PC-9 (cell line): ENCODE data around the gene LEP. TPM values are rescaled to one million over a fixed set of nuclear protein-coding genes. Genes with fewer than 3 reads are reported as not detected.
"Not testable (repeated sequence)": the region's sequence is repeated elsewhere in the genome, so short reads cannot be mapped to it uniquely, and the experiment has no call there.

ENCODE experiments used
- BruUV-seq: library from RNA; stranded (reverse); fragments of 400-500 nt; replicated peaks from 2 replicates; lab custom pipeline; 2021; lab: Mats Ljungman, UMichigan
- CTCF ChIA-PET: fragments of 300-600 bp; sonication (Branson Sonifier 250); formaldehyde crosslinking; loops from one replicate; lab custom pipeline; 2022; ENCODE audit warnings: antibody characterized with exemption; lab: Charles Lee
- POLR2A ChIA-PET: fragments of 300-600 bp; sonication (Branson Sonifier 250); formaldehyde crosslinking; loops from one replicate; lab custom pipeline; 2022; ENCODE audit warnings: antibody characterized with exemption; ENCODE audit not compliant: unreplicated experiment; lab: Charles Lee
- DNase-seq, 2 experiments: peaks; one replicate each; pipeline versions ENCODE4 v3.0.0 to v3.0.0-alpha.2; 2015 to 2022; ENCODE audit warnings: mixed read lengths in 1 of 2
- H2AFZ ChIP-seq: fragments of 200-600 bp; sonication (generic); 2 replicates; pipeline ENCODE4 v1.8.1; 2017; ENCODE audit warnings: antibody characterized with exemption
- H3F3A ChIP-seq: fragments of 200-600 bp; sonication (generic); 2 replicates; pipeline ENCODE4 v1.8.1; 2017; ENCODE audit warnings: antibody characterized with exemption, mild to moderate bottlenecking, low read depth; ENCODE audit not compliant: insufficient read depth
- H3K27ac ChIP-seq: fragments of 200-600 bp; sonication (generic); 2 replicates; pipeline ENCODE4 v1.6.1; 2016; ENCODE audit warnings: mixed run types
- H3K27me3 ChIP-seq: fragments of 200-600 bp; sonication (generic); 2 replicates; pipeline ENCODE4 v1.6.1; 2016; ENCODE audit warnings: low read depth, mixed run types; ENCODE audit not compliant: insufficient read depth
- H3K36me3 ChIP-seq: fragments of 200-600 bp; sonication (generic); 2 replicates; pipeline ENCODE4 v1.6.1; 2016; ENCODE audit warnings: low read depth, mixed run types
- H3K4me1 ChIP-seq: fragments of 200-600 bp; sonication (generic); replicated peaks from 2 replicates; pipeline ENCODE4 v1.6.1; 2016; ENCODE audit warnings: mixed run types; ENCODE audit not compliant: insufficient read depth
- H3K4me2 ChIP-seq: fragments of 200-600 bp; sonication (generic); 2 replicates; pipeline ENCODE4 v1.6.1; 2017; ENCODE audit warnings: mixed run types
- H3K4me3 ChIP-seq: fragments of 200-600 bp; sonication (generic); 2 replicates; pipeline ENCODE4 v1.6.1; 2016; ENCODE audit warnings: mixed run types
- H3K79me2 ChIP-seq: fragments of 200-600 bp; sonication (generic); 2 replicates; pipeline ENCODE4 v1.6.1; 2017; ENCODE audit warnings: low read depth, mixed run types
- H3K9me2 ChIP-seq: fragments of 200-600 bp; sonication (generic); 2 replicates; pipeline ENCODE4 v1.8.1; 2017; ENCODE audit warnings: mild to moderate bottlenecking; ENCODE audit not compliant: insufficient read depth
- H3K9me3 ChIP-seq: fragments of 200-600 bp; sonication (generic); 2 replicates; pipeline ENCODE4 v1.8.1; 2016; ENCODE audit warnings: low read depth; ENCODE audit not compliant: insufficient read depth
- H4K20me1 ChIP-seq: fragments of 200-600 bp; sonication (generic); 2 replicates; pipeline ENCODE4 v1.8.1; 2017; ENCODE audit not compliant: insufficient read depth
- EZH2 ChIP-seq: fragments of 200-600 bp; sonication (generic); IDR thresholded peaks from 2 replicates; pipeline ENCODE4 v1.8.0; 2017; ENCODE audit warnings: antibody characterized with exemption, low read depth
- intact Hi-C: fragments of 100-400 bp; cut with micrococcal nuclease; formaldehyde crosslinking; loops from one replicate; pipeline ENCODE4 v1.10.0; 2022; ENCODE audit not compliant: unreplicated experiment
- total RNA-seq: library from RNA; stranded (reverse); gene quantifications from 2 replicates; pipeline ENCODE4 v1.2.3, GENCODE V29; 2021
- TF ChIP-seq, protein P1 (sequence below): fragments of 200-600 bp; sonication (generic); conservative IDR thresholded peaks from 2 replicates; pipeline ENCODE4 v1.6.1; 2017; ENCODE audit warnings: mixed run types, antibody characterized with exemption, mild to moderate bottlenecking, moderate library complexity

LEP gene
- total RNA-seq, 1 experiment from 2014 or later = not detected

DNA sequence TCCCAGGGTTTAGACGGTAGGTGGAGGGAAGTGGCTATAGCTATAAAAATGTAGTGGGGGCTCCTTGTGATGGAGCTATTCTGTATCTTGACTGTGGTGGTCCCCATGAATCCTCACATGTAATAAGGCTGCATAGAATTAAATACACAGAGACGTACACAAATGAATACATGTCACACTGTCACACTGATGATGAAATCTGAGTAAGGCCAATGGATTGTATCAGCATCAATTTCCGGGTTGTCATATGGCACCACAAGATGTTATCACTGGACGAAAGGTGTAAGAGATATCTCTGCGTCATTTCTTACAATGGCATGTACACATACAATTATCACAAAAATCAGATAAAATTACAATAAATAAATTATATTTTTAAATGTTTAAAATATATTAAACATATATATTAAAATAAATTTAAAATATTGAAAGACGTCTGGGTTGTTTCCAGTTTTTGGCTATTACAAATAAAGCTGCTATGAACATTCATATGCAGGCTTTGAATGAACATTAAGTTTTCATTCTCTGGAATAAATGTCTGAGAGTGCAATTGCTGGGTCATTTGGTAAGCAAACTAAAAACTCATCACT, 38.1 kb downstream of the LEP start:
- H3K27me3 ChIP-seq = no peaks in the 10 kb centered on the region
- H3K27ac ChIP-seq = no peak overlapping the region
- no peaks in the 10 kb centered on the region for H3K79me2 ChIP-seq
- no peak for TF ChIP-seq EZH2
- TF ChIP-seq, protein P1, sequence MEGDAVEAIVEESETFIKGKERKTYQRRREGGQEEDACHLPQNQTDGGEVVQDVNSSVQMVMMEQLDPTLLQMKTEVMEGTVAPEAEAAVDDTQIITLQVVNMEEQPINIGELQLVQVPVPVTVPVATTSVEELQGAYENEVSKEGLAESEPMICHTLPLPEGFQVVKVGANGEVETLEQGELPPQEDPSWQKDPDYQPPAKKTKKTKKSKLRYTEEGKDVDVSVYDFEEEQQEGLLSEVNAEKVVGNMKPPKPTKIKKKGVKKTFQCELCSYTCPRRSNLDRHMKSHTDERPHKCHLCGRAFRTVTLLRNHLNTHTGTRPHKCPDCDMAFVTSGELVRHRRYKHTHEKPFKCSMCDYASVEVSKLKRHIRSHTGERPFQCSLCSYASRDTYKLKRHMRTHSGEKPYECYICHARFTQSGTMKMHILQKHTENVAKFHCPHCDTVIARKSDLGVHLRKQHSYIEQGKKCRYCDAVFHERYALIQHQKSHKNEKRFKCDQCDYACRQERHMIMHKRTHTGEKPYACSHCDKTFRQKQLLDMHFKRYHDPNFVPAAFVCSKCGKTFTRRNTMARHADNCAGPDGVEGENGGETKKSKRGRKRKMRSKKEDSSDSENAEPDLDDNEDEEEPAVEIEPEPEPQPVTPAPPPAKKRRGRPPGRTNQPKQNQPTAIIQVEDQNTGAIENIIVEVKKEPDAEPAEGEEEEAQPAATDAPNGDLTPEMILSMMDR = no peak
- intact Hi-C loops = no loop called here
- H3K9me2 ChIP-seq = no peaks in the 10 kb centered on the region
- H2AFZ ChIP-seq = no peak overlapping the region
- H3F3A ChIP-seq = no peaks in the 10 kb centered on the region
- BruUV-seq = no TSS peak
- no peak overlapping the region for H3K4me3 ChIP-seq
- H3K4me1 ChIP-seq = no peaks in the 10 kb centered on the region
- no peaks in the 10 kb centered on the region for H3K36me3 ChIP-seq
- CTCF ChIA-PET = no interaction called here
- no peaks in the 10 kb centered on the region; the same call in 1 of the 2 replicates for H3K9me3 ChIP-seq
- POLR2A ChIA-PET = no interaction called here
- no peaks in the 10 kb centered on the region for H4K20me1 ChIP-seq
- no peak for DNase-seq
- no peak overlapping the region for H3K4me2 ChIP-seq

GRCh38 chr7:128280451-128280850, 39.4 kb downstream of the LEP start:
- H3K4me1 ChIP-seq, H4K20me1 ChIP-seq, H3K4me3 ChIP-seq, H3K27me3 ChIP-seq, H3K27ac ChIP-seq, H2AFZ ChIP-seq, H3K79me2 ChIP-seq, H3F3A ChIP-seq, H3K9me2 ChIP-seq, DNase-seq, POLR2A ChIA-PET, H3K36me3 ChIP-seq, intact Hi-C loops, BruUV-seq, H3K4me2 ChIP-seq, CTCF ChIA-PET, H3K9me3 ChIP-seq: not testable (repeated sequence)

- TF ChIP-seq, protein P1 = no peak
- TF ChIP-seq EZH2 = no peak
- no peak overlapping the region for H3K4me2 ChIP-seq
- no peak overlapping the region for H2AFZ ChIP-seq
- intact Hi-C loops = no loop called here
- H3K9me2 ChIP-seq = no peaks in the 10 kb centered on the region
- DNase-seq = no peak
- CTCF ChIA-PET = no interaction called here
- no peak overlapping the region for H3K4me3 ChIP-seq
- no peaks in the 10 kb centered on the region for H3K27me3 ChIP-seq
- H4K20me1 ChIP-seq = no peaks in the 10 kb centered on the region
- no peaks in the 10 kb centered on the region; the same call in 1 of the 2 replicates for H3K9me3 ChIP-seq
- no peaks in the 10 kb centered on the region for H3K79me2 ChIP-seq
- H3K4me1 ChIP-seq = no peaks in the 10 kb centered on the region
- no peak overlapping the region for H3K27ac ChIP-seq
- POLR2A ChIA-PET = no interaction called here
- H3K36me3 ChIP-seq = no peaks in the 10 kb centered on the region
- no peaks in the 10 kb centered on the region for H3F3A ChIP-seq
- no TSS peak for BruUV-seq
Measured at GRCh38 chr7:128281605-128282380, 40.7 kb downstream of the LEP start.
